Measurements from ENCODE around the gene SPOUT1. TPM values are rescaled to one million over a fixed set of nuclear protein-coding genes. Genes with fewer than 3 reads are reported as not detected.

Gene SPOUT1
- total RNA-seq, 4 donors from 2014 or later = 26.4 to 71.7 (median 39.0) TPM

DNA sequence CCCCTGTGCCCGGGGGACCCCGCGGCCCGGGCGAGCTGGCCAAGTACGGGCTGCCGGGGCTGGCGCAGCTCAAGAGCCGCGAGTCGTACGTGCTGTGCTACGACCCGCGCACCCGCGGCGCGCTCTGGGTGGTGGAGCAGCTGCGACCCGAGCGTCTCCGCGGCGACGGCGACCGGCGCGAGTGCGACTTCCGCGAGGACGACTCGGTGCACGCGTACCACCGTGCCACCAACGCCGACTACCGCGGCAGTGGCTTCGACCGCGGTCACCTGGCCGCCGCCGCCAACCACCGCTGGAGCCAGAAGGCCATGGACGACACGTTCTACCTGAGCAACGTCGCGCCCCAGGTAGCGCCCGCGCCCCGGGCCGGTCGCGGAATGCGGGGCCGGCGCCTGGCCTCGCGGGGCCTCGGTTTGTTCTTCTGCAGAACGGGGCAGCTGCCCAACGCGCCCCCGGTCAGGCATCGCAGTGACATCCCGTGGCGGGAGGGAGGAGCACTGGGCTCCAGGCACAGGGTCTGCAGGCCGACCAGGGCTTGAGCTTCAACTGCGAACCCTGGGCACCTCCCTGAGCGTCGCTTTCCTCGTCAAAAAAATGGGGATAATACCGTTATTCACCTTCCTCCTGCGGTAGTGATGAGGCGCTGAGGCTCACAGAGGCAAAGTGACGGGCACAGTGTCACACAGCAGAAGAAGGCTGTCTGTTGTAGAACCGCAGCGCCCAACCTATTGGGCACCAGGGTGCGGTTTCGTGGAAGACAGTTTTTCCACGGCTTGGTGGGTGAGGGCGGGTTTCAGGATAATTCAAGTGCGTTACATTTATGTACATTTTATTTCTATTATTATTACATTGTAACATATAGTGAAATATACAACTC is 10.5 kb downstream of the SPOUT1 start:
- no peak for DNase-seq (ENCODE audit: low spot score in 2 of 2)
- Histone ChIP-seq H3K9me3 (no peaks in the 10 kb centered on the region), H3K27me3 (no peaks in the 10 kb centered on the region), H3K36me3 (peaks cover 0 to 36% (median 0%) of the 10 kb centered on the region in 3 donors), H3K4me1 (peaks cover 0 to 15% (median 11%) of the 10 kb centered on the region in 4 donors), H3K27ac (peak overlapping the region; percentile 46 to 90 (median 84)), H3K4me3 (peak overlapping the region; percentile 51 to 87 (median 66))
- WGBS, 2 donors = 11 to 17% methylated on average over 50 to 69 of the region's 90 CpGs
- no peak for TF ChIP-seq EP300 (IDR thresholded peaks at IDR 0.05)
- TF ChIP-seq POLR2A (IDR thresholded peaks at IDR 0.05) = no peak

- 0% methylated on average over 12 to 57 of the region's 70 CpGs for WGBS, 2 donors
- H3K9me3 ChIP-seq = no peaks in the 10 kb centered on the region
- peak; percentile 95 to 96 for DNase-seq (ENCODE audit: low spot score in 2 of 2)
- H3K27me3 ChIP-seq = no peaks in the 10 kb centered on the region
- peak within 1 kb of the TSS; percentile 46 to 90 (median 84) for H3K27ac ChIP-seq
- peaks cover 0 to 15% (median 11%) of the 10 kb centered on the region in 4 donors for H3K4me1 ChIP-seq
- peak within 1 kb of the TSS; percentile 51 to 87 (median 66) for H3K4me3 ChIP-seq
- peaks cover 0 to 27% (median 0%) of the 10 kb centered on the region in 3 donors for H3K36me3 ChIP-seq
- TF ChIP-seq CTCF (IDR thresholded peaks at IDR 0.05) (peak; percentile 95 to 99 (median 98)), EP300 (IDR thresholded peaks at IDR 0.05) (peak; percentile 91 to 96), POLR2A (IDR thresholded peaks at IDR 0.05) (peak; percentile 58 to 94)
Measured at GRCh38 chr9:128818099-128818838, 11.3 kb downstream of the SPOUT1 start, which contains the start of gene ENDOG. TSS of gene ENDOG (plus strand) at chr9:128818500. CDS start at chr9:128818685, 185 bp downstream.

- no peak overlapping the region for H3K27ac ChIP-seq
- TF ChIP-seq POLR2A (IDR thresholded peaks at IDR 0.05) (no peak), EP300 (IDR thresholded peaks at IDR 0.05) (no peak), CTCF (IDR thresholded peaks at IDR 0.05) (no peak)
- H3K4me1 ChIP-seq = no peaks in the 10 kb centered on the region
- peaks cover 0 to 41% (median 0%) of the 10 kb centered on the region in 3 donors for H3K36me3 ChIP-seq
- 66 to 85% methylated on average over 5 of the region's 5 CpGs for WGBS, 2 donors
- DNase-seq (ENCODE audit: low spot score in 2 of 2) = no peak
- H3K9me3 ChIP-seq = no peaks in the 10 kb centered on the region
- H3K4me3 ChIP-seq = no peak overlapping the region
- no peaks in the 10 kb centered on the region for H3K27me3 ChIP-seq
Measured at GRCh38 chr9:128810873-128811272, 18.7 kb downstream of the SPOUT1 start.

- no peak overlapping the region for H3K4me3 ChIP-seq
Measured at GRCh38 chr9:128809831-128810230, 19.8 kb downstream of the SPOUT1 start.

More at GRCh38 chr9:128809831-128810230, 19.8 kb downstream of the SPOUT1 start:
- WGBS, 2 donors = 64 to 68% methylated on average over 2 of the region's 2 CpGs
- Histone ChIP-seq H3K9me3 (no peaks in the 10 kb centered on the region), H3K27me3 (no peaks in the 10 kb centered on the region), H3K36me3 (peaks cover 0 to 52% (median 0%) of the 10 kb centered on the region in 3 donors), H3K4me1 (no peaks in the 10 kb centered on the region), H3K27ac (no peak overlapping the region)
- DNase-seq (ENCODE audit: low spot score in 2 of 2) = no peak
- TF ChIP-seq CTCF (IDR thresholded peaks at IDR 0.05) (no peak), POLR2A (IDR thresholded peaks at IDR 0.05) (no peak), EP300 (IDR thresholded peaks at IDR 0.05) (no peak)

All from tibial nerve (tissue), 4 donors.